Memory B cell (primary cell): ENCODE results near the gene MAGI1.
"Not testable (repeated sequence)": the region's sequence is repeated elsewhere in the genome, so short reads cannot be mapped to it uniquely, and the experiment has no call there.

Experiments used
- ATAC-seq: fragments of 150-1000 bp; cut with Tn5 transposase; 2 replicates; pipeline ENCODE4 v1.10.0; 2021; ENCODE audit warnings: low read depth, mild to moderate bottlenecking, moderate library complexity
- DNase-seq, 2 donors: peaks; one replicate each; pipeline ENCODE4 v3.0.0; 2022; ENCODE audit warnings: low spot score in 2 of 2
- H3K27ac Mint-ChIP-seq: one replicate; pipeline ENCODE4 v1.8.0; 2022; ENCODE audit warnings: mild to moderate bottlenecking, moderate library complexity, mixed read lengths
- H3K27me3 Mint-ChIP-seq: one replicate; pipeline ENCODE4 v1.8.0; 2022; ENCODE audit warnings: mixed read lengths
- H3K36me3 Mint-ChIP-seq: one replicate; pipeline ENCODE4 v1.8.0; 2022; ENCODE audit warnings: mild to moderate bottlenecking, mixed read lengths
- H3K4me1 Mint-ChIP-seq: one replicate; pipeline ENCODE4 v1.8.0; 2022; ENCODE audit warnings: mixed read lengths
- H3K4me3 Mint-ChIP-seq: one replicate; pipeline ENCODE4 v1.8.0; 2022; ENCODE audit warnings: mild to moderate bottlenecking, moderate library complexity, mixed read lengths
- H3K9me3 Mint-ChIP-seq: one replicate; pipeline ENCODE4 v1.8.0; 2022; ENCODE audit warnings: mixed read lengths

MAGI1 gene

GRCh38 chr3:66052721-66053549 is 14.2 kb upstream of the MAGI1 start:
- no peak for ATAC-seq
- Mint-ChIP-seq H3K27ac (no peak overlapping the region), H3K4me1 (no peaks in the 10 kb centered on the region), H3K36me3 (no peaks in the 10 kb centered on the region), H3K9me3 (peaks cover 4% of the 10 kb centered on the region), H3K4me3 (no peak overlapping the region), H3K27me3 (no peaks in the 10 kb centered on the region)
- no peak for DNase-seq

- no peak for ATAC-seq
- H3K4me1 Mint-ChIP-seq = no peaks in the 10 kb centered on the region
- H3K27ac Mint-ChIP-seq = no peak overlapping the region
Measured at GRCh38 chr3:66050821-66051220, 12.1 kb upstream of the MAGI1 start.

GRCh38 chr3:66048051-66048395 is 9.3 kb upstream of the MAGI1 start:
- Mint-ChIP-seq H3K27me3 (peaks cover 2% of the 10 kb centered on the region), H3K4me3 (no peak overlapping the region), H3K9me3 (peaks cover 4% of the 10 kb centered on the region), H3K36me3 (no peaks in the 10 kb centered on the region), H3K4me1 (no peaks in the 10 kb centered on the region), H3K27ac (no peak overlapping the region)
- ATAC-seq = no peak
- no peak for DNase-seq

More at GRCh38 chr3:66050821-66051220, 12.1 kb upstream of the MAGI1 start:
- H3K27me3 Mint-ChIP-seq = no peaks in the 10 kb centered on the region
- H3K4me3 Mint-ChIP-seq = no peak overlapping the region
- H3K9me3 Mint-ChIP-seq = peaks cover 4% of the 10 kb centered on the region
- H3K36me3 Mint-ChIP-seq = no peaks in the 10 kb centered on the region
- DNase-seq = no peak

DNA sequence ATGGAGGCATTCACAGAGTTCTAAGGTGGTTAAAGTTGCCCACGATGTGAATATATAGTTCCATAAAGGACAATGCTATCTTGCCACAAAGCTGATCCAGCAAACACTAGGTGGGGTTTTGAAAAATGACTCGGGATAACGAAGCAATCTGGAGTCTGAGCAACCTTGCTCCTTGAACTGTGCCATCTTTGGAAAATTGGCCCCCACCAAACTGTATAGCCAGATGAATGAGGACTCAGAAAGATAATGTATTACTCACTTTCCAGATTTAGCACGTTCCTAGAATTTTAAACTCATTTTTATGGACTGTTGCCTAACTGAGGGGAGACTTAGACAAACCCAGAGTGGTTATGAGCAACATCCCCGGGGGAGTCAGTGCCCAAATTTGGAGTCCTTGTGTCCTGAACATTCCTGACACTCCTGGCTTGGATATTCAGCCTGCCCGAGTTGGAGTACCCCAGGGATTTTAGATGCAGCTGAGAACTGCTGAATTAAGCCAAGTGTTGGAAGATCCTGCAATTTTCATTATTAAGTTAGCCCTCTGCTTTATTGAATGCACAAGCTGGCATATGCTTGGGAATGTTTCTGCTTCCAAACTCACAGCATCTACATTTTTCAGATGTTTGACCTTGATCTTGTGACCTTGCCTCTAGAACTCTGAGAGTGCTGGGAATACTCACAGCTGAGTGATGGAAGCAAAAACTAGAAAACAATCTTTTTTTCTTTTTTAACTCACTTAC is 8.8 kb upstream of the MAGI1 start:
- Mint-ChIP-seq H3K27ac (no peak overlapping the region), H3K9me3 (peaks cover 4% of the 10 kb centered on the region), H3K4me1 (no peaks in the 10 kb centered on the region), H3K4me3 (no peak overlapping the region), H3K36me3 (no peaks in the 10 kb centered on the region), H3K27me3 (peaks cover 2% of the 10 kb centered on the region)
- ATAC-seq (no peak), DNase-seq (no peak)

GRCh38 chr3:66046321-66046720 is 7.6 kb upstream of the MAGI1 start:
- H3K36me3 Mint-ChIP-seq, DNase-seq, ATAC-seq, H3K4me3 Mint-ChIP-seq, H3K9me3 Mint-ChIP-seq, H3K27ac Mint-ChIP-seq, H3K4me1 Mint-ChIP-seq, H3K27me3 Mint-ChIP-seq: not testable (repeated sequence)

DNA sequence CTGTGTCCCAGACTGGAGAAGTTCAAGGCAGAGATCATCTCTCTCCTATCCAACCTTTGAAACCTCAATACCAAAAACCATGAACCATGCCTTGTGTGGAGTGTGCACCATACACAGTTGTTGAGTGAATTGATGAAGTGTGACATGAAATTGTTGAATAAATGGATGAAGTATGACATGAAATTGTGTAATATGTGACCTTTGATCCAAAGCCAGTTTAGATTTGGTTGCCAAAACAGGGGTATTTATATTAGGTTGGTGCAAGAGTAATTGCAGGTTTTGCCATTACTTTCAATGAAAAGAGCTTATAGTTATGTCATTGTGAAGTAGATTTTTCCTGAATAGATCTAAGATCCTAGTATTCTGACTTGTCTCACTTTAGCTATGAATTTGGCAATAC is 3.1 kb upstream of the MAGI1 start:
- Mint-ChIP-seq H3K27me3 (peaks cover 26% of the 10 kb centered on the region), H3K4me1 (peaks cover 8% of the 10 kb centered on the region), H3K27ac (no peak overlapping the region), H3K36me3 (no peaks in the 10 kb centered on the region), H3K4me3 (no peak overlapping the region), H3K9me3 (no peaks in the 10 kb centered on the region)
- DNase-seq (no peak), ATAC-seq (no peak)

GRCh38 chr3:66041116-66041515 is 2.4 kb upstream of the MAGI1 start:
- Mint-ChIP-seq H3K36me3 (no peaks in the 10 kb centered on the region), H3K4me3 (no peak overlapping the region)

GRCh38 chr3:66039590-66039887 is 821 bp upstream of the MAGI1 start:
- Mint-ChIP-seq H3K4me3 (peak overlapping the region; percentile 71), H3K4me1 (peaks cover 8% of the 10 kb centered on the region)
- no peak for ATAC-seq

More at GRCh38 chr3:66041116-66041515, 2.4 kb upstream of the MAGI1 start:
- H3K9me3 Mint-ChIP-seq = no peaks in the 10 kb centered on the region
- peaks cover 8% of the 10 kb centered on the region for H3K4me1 Mint-ChIP-seq
- ATAC-seq = no peak
- no peak overlapping the region for H3K27ac Mint-ChIP-seq
- H3K27me3 Mint-ChIP-seq = peaks cover 30% of the 10 kb centered on the region
- no peak for DNase-seq

GRCh38 chr3:66038384-66038725 is 363 bp downstream of the MAGI1 start:
- H3K36me3 Mint-ChIP-seq = no peaks in the 10 kb centered on the region
- DNase-seq (no peak), ATAC-seq (no peak)
- H3K27ac Mint-ChIP-seq = no peak overlapping the region
- H3K4me3 Mint-ChIP-seq = peak overlapping the region; percentile 69
- peaks cover 3% of the 10 kb centered on the region for H3K9me3 Mint-ChIP-seq
- peaks cover 35% of the 10 kb centered on the region for H3K27me3 Mint-ChIP-seq
- H3K4me1 Mint-ChIP-seq = peaks cover 8% of the 10 kb centered on the region

More at GRCh38 chr3:66039590-66039887, 821 bp upstream of the MAGI1 start:
- H3K36me3 Mint-ChIP-seq = no peaks in the 10 kb centered on the region
- H3K27me3 Mint-ChIP-seq = peaks cover 35% of the 10 kb centered on the region
- DNase-seq = no peak
- H3K27ac Mint-ChIP-seq = no peak overlapping the region
- peaks cover 3% of the 10 kb centered on the region for H3K9me3 Mint-ChIP-seq

GRCh38 chr3:66037986-66038369 is 740 bp downstream of the MAGI1 start:
- peak overlapping the region; percentile 69 for H3K4me3 Mint-ChIP-seq
- ATAC-seq (no peak), DNase-seq (no peak)
- H3K27me3 Mint-ChIP-seq = peaks cover 35% of the 10 kb centered on the region
- H3K27ac Mint-ChIP-seq = no peak overlapping the region
- H3K9me3 Mint-ChIP-seq = peaks cover 3% of the 10 kb centered on the region
- H3K36me3 Mint-ChIP-seq = no peaks in the 10 kb centered on the region
- peaks cover 8% of the 10 kb centered on the region for H3K4me1 Mint-ChIP-seq

- DNase-seq = no peak
- peaks cover 8% of the 10 kb centered on the region for H3K4me1 Mint-ChIP-seq
- H3K4me3 Mint-ChIP-seq = no peak overlapping the region
- H3K36me3 Mint-ChIP-seq = no peaks in the 10 kb centered on the region
- ATAC-seq = no peak
- peaks cover 3% of the 10 kb centered on the region for H3K9me3 Mint-ChIP-seq
- H3K27me3 Mint-ChIP-seq = peaks cover 35% of the 10 kb centered on the region
- no peak overlapping the region for H3K27ac Mint-ChIP-seq
Measured at GRCh38 chr3:66037330-66037985, 1.3 kb downstream of the MAGI1 start.

- H3K9me3 Mint-ChIP-seq = peaks cover 3% of the 10 kb centered on the region
- DNase-seq (no peak), ATAC-seq (no peak)
- H3K4me3 Mint-ChIP-seq = no peak overlapping the region
- H3K36me3 Mint-ChIP-seq = no peaks in the 10 kb centered on the region
- H3K27ac Mint-ChIP-seq = no peak overlapping the region
- H3K27me3 Mint-ChIP-seq = peaks cover 31% of the 10 kb centered on the region
- peaks cover 8% of the 10 kb centered on the region for H3K4me1 Mint-ChIP-seq
Measured at GRCh38 chr3:66036586-66037148, 2.1 kb downstream of the MAGI1 start.

DNA sequence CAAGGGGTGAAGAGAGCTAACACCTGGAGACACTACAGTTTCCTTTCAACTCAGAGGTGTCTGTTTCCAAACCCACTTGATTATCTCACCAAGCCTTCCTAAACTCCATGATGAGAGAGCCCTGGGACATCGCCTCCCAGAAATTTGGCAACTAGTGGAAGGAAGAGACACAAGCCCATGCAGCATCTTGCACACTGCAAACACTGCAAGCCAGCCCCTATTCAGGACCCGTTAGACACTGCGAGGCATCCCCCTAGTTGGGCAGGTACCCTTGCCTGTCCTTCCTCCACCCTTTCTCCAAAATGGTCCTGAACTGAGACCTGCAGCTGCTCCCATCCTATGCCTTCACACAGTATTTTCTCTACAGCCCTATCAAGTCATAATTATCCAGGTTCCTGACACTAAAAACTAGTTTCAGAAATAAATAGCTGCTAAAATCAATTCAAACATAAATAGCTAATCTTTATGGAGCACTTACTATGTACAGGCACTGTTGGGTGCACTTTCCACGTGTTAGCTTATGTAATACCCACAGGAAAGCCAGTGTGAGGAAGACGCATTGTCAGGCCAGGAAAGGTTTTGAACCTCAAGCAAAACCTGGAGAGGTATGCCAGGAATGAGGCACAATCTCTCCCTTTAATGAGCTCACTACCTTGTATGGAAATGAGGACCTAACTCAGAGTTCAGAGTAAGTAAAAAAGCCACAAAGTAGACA is 2.8 kb downstream of the MAGI1 start:
- no peak for DNase-seq
- Mint-ChIP-seq H3K36me3 (no peaks in the 10 kb centered on the region), H3K4me3 (no peak overlapping the region), H3K27me3 (peaks cover 27% of the 10 kb centered on the region), H3K9me3 (peaks cover 3% of the 10 kb centered on the region), H3K27ac (no peak overlapping the region), H3K4me1 (peaks cover 8% of the 10 kb centered on the region)
- no peak for ATAC-seq
